NCI-H2107 (cell line): ENCODE data around the gene ST13.
"Not testable (repeated sequence)": the region's sequence is repeated elsewhere in the genome, so short reads cannot be mapped to it uniquely, and the experiment has no call there.

Experiments
- DNase-seq: peaks from one replicate; lab custom pipeline; 2025; lab: John Stamatoyannopoulos, UW

ST13 gene

GRCh38 chr22:40856513-40857308, at the start of gene ST13, which contains the start of gene XPNPEP3:
Gene ST13 (minus strand): TSS chr22:40856639. CDS start chr22:40856540, 99 bp downstream.
Gene XPNPEP3 (plus strand): TSS chr22:40857148. CDS start chr22:40857182, 34 bp downstream.
- peak; percentile 84 for DNase-seq

- no peak for DNase-seq
Observed at GRCh38 chr22:40904101-40904500, 47.7 kb upstream of the ST13 start.

- DNase-seq: no peak
Observed at GRCh38 chr22:40898850-40899357, 42.5 kb upstream of the ST13 start.

- DNase-seq: no peak
Observed at GRCh38 chr22:40894417-40894816, 38.0 kb upstream of the ST13 start.

GRCh38 chr22:40890881-40891280, 34.4 kb upstream of the ST13 start:
- no peak for DNase-seq

GRCh38 chr22:40889116-40889515, 32.7 kb upstream of the ST13 start:
- no peak for DNase-seq

- no peak for DNase-seq
Observed at GRCh38 chr22:40878922-40879321, 22.5 kb upstream of the ST13 start.

GRCh38 chr22:40877488-40877887, 21.0 kb upstream of the ST13 start:
- no peak for DNase-seq

- no peak for DNase-seq
Observed at GRCh38 chr22:40876907-40877306, 20.5 kb upstream of the ST13 start.

- DNase-seq: no peak
Observed at GRCh38 chr22:40875111-40875510, 18.7 kb upstream of the ST13 start.

- DNase-seq: no peak
Observed at GRCh38 chr22:40874016-40874415, 17.6 kb upstream of the ST13 start.

- not testable (repeated sequence) for DNase-seq
Observed at GRCh38 chr22:40868379-40868778, 11.9 kb upstream of the ST13 start.

- no peak for DNase-seq
Observed at GRCh38 chr22:40867109-40867508, 10.7 kb upstream of the ST13 start.

GRCh38 chr22:40862537-40862936, 6.1 kb upstream of the ST13 start:
- no peak for DNase-seq

GRCh38 chr22:40862013-40862412, 5.6 kb upstream of the ST13 start, which contains the start of gene DNAJB7:
Gene DNAJB7 (minus strand): TSS chr22:40862113. CDS start chr22:40861994, 119 bp downstream.
- no peak for DNase-seq

- no peak for DNase-seq
Observed at GRCh38 chr22:40857309-40857855, 943 bp upstream of the ST13 start.

- DNase-seq: no peak
Observed at GRCh38 chr22:40855979-40856512, 393 bp downstream of the ST13 start.

GRCh38 chr22:40855071-40855978, 1.1 kb downstream of the ST13 start:
- DNase-seq: no peak

GRCh38 chr22:40853961-40854360, 2.5 kb downstream of the ST13 start:
- no peak for DNase-seq

- DNase-seq: no peak
Observed at GRCh38 chr22:40853333-40853732, 3.1 kb downstream of the ST13 start.

- DNase-seq: not testable (repeated sequence)
Observed at GRCh38 chr22:40845816-40846215, 10.6 kb downstream of the ST13 start.

GRCh38 chr22:40844951-40845350, 11.5 kb downstream of the ST13 start:
- DNase-seq: no peak
